GM23338 (cell line): Measurements from ENCODE around the gene ZNF627. TPM values are rescaled to one million over a fixed set of nuclear protein-coding genes. Genes with fewer than 3 reads are reported as not detected.

Source experiments
- ATAC-seq: fragments of 200-7000 bp; cut with Tn5 transposase; 3 replicates; pipeline ENCODE4 v1.9.1; 2020
- DNase-seq: peaks from one replicate; pipeline ENCODE4 v3.0.0-alpha.2; 2015; ENCODE audit warnings: low spot score
- H2AFZ ChIP-seq: fragments of 200-600 bp; sonication (generic); 2 replicates; pipeline ENCODE4 v1.8.0; 2016; ENCODE audit warnings: antibody characterized with exemption, mild to moderate bottlenecking, moderate library complexity
- H3F3A ChIP-seq: fragments of 200-600 bp; sonication (generic); replicated peaks from 2 replicates; pipeline ENCODE4 v1.8.0; 2017; ENCODE audit warnings: antibody characterized with exemption, mixed run types, low read depth
- H3K27ac ChIP-seq: fragments of 200-600 bp; sonication (generic); 2 replicates; pipeline ENCODE4 v1.6.1; 2016; ENCODE audit warnings: low read depth
- H3K27me3 ChIP-seq: fragments of 200-600 bp; sonication (generic); 2 replicates; pipeline ENCODE4 v1.8.0; 2016; ENCODE audit warnings: mild to moderate bottlenecking, mixed run types, moderate library complexity; ENCODE audit not compliant: insufficient read depth
- H3K36me3 ChIP-seq: fragments of 200-600 bp; sonication (generic); 2 replicates; pipeline ENCODE4 v1.8.0; 2016; ENCODE audit warnings: mild to moderate bottlenecking; ENCODE audit not compliant: insufficient read depth
- H3K4me1 ChIP-seq: fragments of 200-600 bp; sonication (generic); 2 replicates; pipeline ENCODE4 v1.8.0; 2016; ENCODE audit warnings: mild to moderate bottlenecking, moderate library complexity; ENCODE audit not compliant: insufficient read depth
- H3K4me2 ChIP-seq: fragments of 200-600 bp; sonication (generic); 2 replicates; pipeline ENCODE4 v1.7.1; 2017; ENCODE audit warnings: mixed run types
- H3K4me3 ChIP-seq: fragments of 200-600 bp; sonication (generic); 2 replicates; pipeline ENCODE4 v1.6.1; 2016; ENCODE audit warnings: mixed run types
- H3K79me2 ChIP-seq: fragments of 200-600 bp; sonication (generic); replicated peaks from 2 replicates; pipeline ENCODE4 v1.8.0; 2017; ENCODE audit warnings: mild to moderate bottlenecking; ENCODE audit not compliant: insufficient read depth
- H3K9me2 ChIP-seq: fragments of 200-600 bp; sonication (generic); 2 replicates; pipeline ENCODE4 v1.8.0; 2017; ENCODE audit not compliant: insufficient read depth
- H4K20me1 ChIP-seq: fragments of 200-600 bp; sonication (generic); replicated peaks from 2 replicates; pipeline ENCODE4 v1.8.0; 2017; ENCODE audit warnings: mild to moderate bottlenecking; ENCODE audit not compliant: insufficient read depth
- H3K27ac Mint-ChIP-seq: 2 replicates; pipeline ENCODE4 v1.8.0; 2020; ENCODE audit warnings: inconsistent platforms, mild to moderate bottlenecking, moderate library complexity, mixed read lengths
- H3K27me3 Mint-ChIP-seq: 3 replicates; pipeline ENCODE4 v1.8.0; 2022; ENCODE audit warnings: low read depth, mild to moderate bottlenecking, moderate library complexity, mixed read lengths, inconsistent platforms; ENCODE audit not compliant: insufficient read depth, poor library complexity
- H3K36me3 Mint-ChIP-seq: 3 replicates; pipeline ENCODE4 v1.8.0; 2021; ENCODE audit warnings: low read depth, mild to moderate bottlenecking, inconsistent platforms, moderate library complexity, mixed read lengths
- H3K4me1 Mint-ChIP-seq: 3 replicates; pipeline ENCODE4 v1.8.0; 2020; ENCODE audit warnings: mild to moderate bottlenecking, inconsistent platforms, mixed read lengths
- H3K4me3 Mint-ChIP-seq: 3 replicates; pipeline ENCODE4 v1.8.0; 2021; ENCODE audit warnings: moderate library complexity, mild to moderate bottlenecking, inconsistent platforms, mixed read lengths
- H3K9me3 Mint-ChIP-seq: 3 replicates; pipeline ENCODE4 v1.8.0; 2020; ENCODE audit warnings: moderate library complexity, mild to moderate bottlenecking, inconsistent platforms, mixed read lengths
- CTCF ChIP-seq, 2 experiments: fragments of 200-600 bp in 1 of 2; sonication (generic) in 1 of 2; conservative IDR thresholded peaks; 2 replicates each; pipeline versions ENCODE4 v1.5.1 to v1.6.1; 2016 to 2017; ENCODE audit warnings: antibody characterized with exemption in 2 of 2, low read depth in 2 of 2, mild to moderate bottlenecking in 2 of 2, moderate library complexity in 1 of 2
- ETS1 ChIP-seq: IDR thresholded peaks from 2 replicates; pipeline ENCODE4 v1.6.1; 2016; ENCODE audit warnings: antibody characterized with exemption
- EZH2 ChIP-seq: fragments of 200-600 bp; sonication (generic); IDR thresholded peaks from one replicate; pipeline ENCODE4 v1.8.0; 2017; ENCODE audit warnings: antibody characterized with exemption, mild to moderate bottlenecking, low read depth; ENCODE audit not compliant: unreplicated experiment
- EZH2phosphoT487 ChIP-seq: fragments of 200-600 bp; sonication (generic); IDR thresholded peaks from one replicate; pipeline ENCODE4 v1.8.1; 2018; ENCODE audit warnings: antibody characterized with exemption; ENCODE audit not compliant: unreplicated experiment
- JUNB ChIP-seq: IDR thresholded peaks from one replicate; pipeline ENCODE4 v1.6.1; 2016; ENCODE audit warnings: antibody characterized with exemption; ENCODE audit not compliant: unreplicated experiment
- POLR2AphosphoS5 ChIP-seq: IDR thresholded peaks from 2 replicates; pipeline ENCODE4 v1.6.1; 2016; ENCODE audit warnings: antibody characterized with exemption, low read depth
- REST ChIP-seq: IDR thresholded peaks from one replicate; pipeline ENCODE4 v1.6.1; 2018; ENCODE audit warnings: antibody characterized with exemption; ENCODE audit not compliant: unreplicated experiment
- ZNF114 ChIP-seq: fragments of 250-450 bp; sonication (Bioruptor Pico); IDR thresholded peaks from 2 replicates; pipeline ENCODE4 v1.5.0; 2020; ENCODE audit warnings: mild to moderate bottlenecking, moderate library complexity
- ZNF331 ChIP-seq: fragments of 250-450 bp; sonication (Bioruptor Pico); IDR thresholded peaks from 2 replicates; pipeline ENCODE4 v1.5.0; 2020; ENCODE audit warnings: low read depth, mild to moderate bottlenecking, moderate library complexity
- ZNF462 ChIP-seq: fragments of 250-450 bp; sonication (Bioruptor Pico); IDR thresholded peaks from 2 replicates; pipeline ENCODE4 v1.5.0; 2020; ENCODE audit warnings: mild to moderate bottlenecking, moderate library complexity
- polyA plus RNA-seq: library from polyadenylated mRNA; unstranded; fragments of >200 nt; fragmentation: Nextera tagmentation; extraction: Ambion mirVana; gene quantifications from 2 replicates; pipeline ENCODE4 v1.2.1, GENCODE V29; 2016
- total RNA-seq: library from RNA; depleted of rRNA; stranded (reverse); fragments of >200 nt; shearing (Covaris generic); gene quantifications from 2 replicates; pipeline ENCODE4 v1.2.3, GENCODE V29; 2014

The ZNF627 gene
- total and polyA plus RNA-seq, 2 experiments from 2014 or later, result 9.0 to 15.4 TPM

DNA sequence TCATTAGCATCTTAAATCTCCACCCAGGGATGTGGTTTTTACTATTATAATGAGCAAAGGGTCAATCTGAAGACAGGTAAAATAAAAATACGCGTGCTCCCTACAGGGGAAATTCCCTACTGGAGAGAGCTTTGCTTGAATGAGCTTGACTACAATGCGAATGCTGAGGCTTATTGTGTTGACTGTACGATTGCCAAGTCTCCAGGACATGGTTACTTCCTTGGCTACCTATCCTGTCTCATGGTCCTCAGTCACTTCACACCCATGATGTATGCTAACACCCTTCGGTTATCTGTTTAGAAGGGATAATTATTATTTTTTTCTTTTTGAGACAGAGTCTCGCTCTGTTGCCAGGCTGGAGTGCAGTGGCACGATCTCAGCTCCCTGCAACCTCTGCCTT, 61.7 kb downstream of the ZNF627 start:
- Histone ChIP-seq H3K79me2 (no peaks in the 10 kb centered on the region), H3K4me2 (no peak overlapping the region), H3K4me1 (no peaks in the 10 kb centered on the region), H3K9me2 (no peaks in the 10 kb centered on the region), H4K20me1 (no peaks in the 10 kb centered on the region), H2AFZ (no peak overlapping the region), H3K4me3 (no peak overlapping the region), H3K27me3 (no peaks in the 10 kb centered on the region), H3K36me3 (no peaks in the 10 kb centered on the region), H3K27ac (no peak overlapping the region), H3F3A (no peaks in the 10 kb centered on the region)
- peaks cover 67% of the 10 kb centered on the region for H3K9me3 Mint-ChIP-seq
- H3K27ac Mint-ChIP-seq, result no peak overlapping the region
- no peak overlapping the region for H3K4me3 Mint-ChIP-seq
- TF ChIP-seq REST, result no peak
- no peak for TF ChIP-seq ZNF462
- no peak for TF ChIP-seq ETS1
- TF ChIP-seq ZNF114 (CRISPR knock-in tag), result no peak
- no peak for TF ChIP-seq POLR2AphosphoS5
- TF ChIP-seq CTCF (conservative IDR thresholded peaks at IDR 0.05; ENCODE audit: low read depth in 2 of 2), result no peak
- no peak for TF ChIP-seq JUNB
- TF ChIP-seq EZH2, result no peak
- TF ChIP-seq EZH2phosphoT487, result no peak
- no peak for TF ChIP-seq ZNF331 (CRISPR knock-in tag)
- H3K4me1 Mint-ChIP-seq, result no peaks in the 10 kb centered on the region
- H3K36me3 Mint-ChIP-seq, result peaks cover 49% of the 10 kb centered on the region
- DNase-seq (no peak), ATAC-seq (no peak)
- peaks cover 6% of the 10 kb centered on the region for H3K27me3 Mint-ChIP-seq
